Measurements from ENCODE around the gene GGN. TPM values are rescaled to one million over a fixed set of nuclear protein-coding genes. Genes with fewer than 3 reads are reported as not detected.

Gene GGN, protein sequence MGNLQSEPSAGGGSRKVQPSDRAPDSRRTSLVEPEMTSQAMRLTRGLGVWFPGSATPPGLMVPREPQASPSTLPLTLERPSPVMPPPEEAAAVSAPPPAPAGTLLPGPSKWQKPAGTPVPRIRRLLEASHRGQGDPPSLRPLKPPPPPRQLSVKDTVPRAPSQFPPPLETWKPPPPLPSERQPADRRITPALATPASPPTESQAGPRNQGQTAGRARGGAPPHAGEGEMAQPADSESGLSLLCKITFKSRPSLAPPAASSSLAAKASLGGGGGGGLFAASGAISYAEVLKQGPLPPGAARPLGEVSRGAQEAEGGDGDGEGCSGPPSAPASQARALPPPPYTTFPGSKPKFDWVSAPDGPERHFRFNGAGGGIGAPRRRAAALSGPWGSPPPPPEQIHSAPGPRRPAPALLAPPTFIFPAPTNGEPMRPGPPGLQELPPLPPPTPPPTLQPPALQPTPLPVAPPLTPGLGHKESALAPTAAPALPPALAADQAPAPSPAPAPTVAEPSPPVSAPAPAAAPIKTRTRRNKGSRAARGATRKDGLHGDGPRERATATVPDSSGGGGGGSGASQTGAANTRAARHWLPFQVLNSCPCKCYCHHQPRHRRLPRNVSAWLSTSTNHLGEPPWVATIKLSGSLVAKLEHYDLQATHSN
- polyA plus RNA-seq (2011; rRNA removed) (0.44 and 0.64 TPM in 2 replicates), polyA minus RNA-seq (2011; rRNA and poly(A)+ RNA removed) (not detected in 2 replicates)

DNA sequence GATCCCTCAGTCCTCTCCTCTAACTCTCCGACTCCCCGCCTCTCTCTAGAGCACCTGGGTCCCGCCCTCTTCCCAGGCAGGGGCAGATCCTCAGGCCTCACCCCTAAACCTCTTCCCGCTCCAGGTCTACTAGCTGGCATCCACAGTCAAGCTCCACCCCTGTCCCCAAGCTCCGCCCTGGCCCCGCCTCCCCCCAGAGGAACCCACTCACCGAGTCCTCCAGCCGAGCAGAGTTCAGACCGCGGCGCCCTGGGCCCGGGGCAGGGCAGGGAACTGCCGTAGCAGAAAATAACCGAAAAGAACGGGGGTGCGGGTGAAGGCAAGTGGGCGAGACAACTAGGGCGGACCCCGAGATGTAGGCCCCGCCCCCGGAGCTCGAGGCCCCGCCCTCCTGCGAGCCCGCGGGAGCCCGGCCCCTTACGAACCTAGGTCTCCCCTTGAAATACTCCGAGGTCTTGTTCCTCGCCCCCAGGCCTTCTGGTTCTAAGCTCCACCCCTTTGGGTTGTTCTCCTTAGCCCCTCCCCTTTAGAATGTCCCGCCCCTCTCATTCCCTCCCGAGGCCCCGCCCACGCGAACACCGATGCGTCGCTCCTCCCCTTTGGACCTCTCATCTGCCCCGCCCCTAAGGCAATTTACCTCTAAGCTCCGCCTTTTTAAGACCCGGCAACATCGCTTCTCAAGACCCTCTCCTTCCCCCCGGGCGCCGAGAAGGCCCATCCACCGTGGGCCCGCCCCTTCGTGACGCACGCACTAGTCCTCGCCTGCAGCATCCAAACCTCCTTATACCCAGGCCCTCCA lies at the start of gene GGN:
Gene GGN, minus strand, starts transcription at position 485 of the 799 bp plus-strand sequence. CDS start 773 bp downstream, outside the sequence.
- POLR2A ChIA-PET: interaction anchor here (0.6 to 1.3 kb wide), 5 partner anchors 12 to 993 kb away, joined by 3 to 18 read pairs (median 4); partner anchors contain the start of genes FAM98C and PSMD8
- H3K27me3 ChIP-seq (ENCODE audit: control insufficient read depth, insufficient read depth, low read length): no peaks in the 10 kb centered on the region
- TF ChIP-seq, protein P1, sequence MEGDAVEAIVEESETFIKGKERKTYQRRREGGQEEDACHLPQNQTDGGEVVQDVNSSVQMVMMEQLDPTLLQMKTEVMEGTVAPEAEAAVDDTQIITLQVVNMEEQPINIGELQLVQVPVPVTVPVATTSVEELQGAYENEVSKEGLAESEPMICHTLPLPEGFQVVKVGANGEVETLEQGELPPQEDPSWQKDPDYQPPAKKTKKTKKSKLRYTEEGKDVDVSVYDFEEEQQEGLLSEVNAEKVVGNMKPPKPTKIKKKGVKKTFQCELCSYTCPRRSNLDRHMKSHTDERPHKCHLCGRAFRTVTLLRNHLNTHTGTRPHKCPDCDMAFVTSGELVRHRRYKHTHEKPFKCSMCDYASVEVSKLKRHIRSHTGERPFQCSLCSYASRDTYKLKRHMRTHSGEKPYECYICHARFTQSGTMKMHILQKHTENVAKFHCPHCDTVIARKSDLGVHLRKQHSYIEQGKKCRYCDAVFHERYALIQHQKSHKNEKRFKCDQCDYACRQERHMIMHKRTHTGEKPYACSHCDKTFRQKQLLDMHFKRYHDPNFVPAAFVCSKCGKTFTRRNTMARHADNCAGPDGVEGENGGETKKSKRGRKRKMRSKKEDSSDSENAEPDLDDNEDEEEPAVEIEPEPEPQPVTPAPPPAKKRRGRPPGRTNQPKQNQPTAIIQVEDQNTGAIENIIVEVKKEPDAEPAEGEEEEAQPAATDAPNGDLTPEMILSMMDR (IDR thresholded peaks at IDR 0.05; ENCODE audit: insufficient read depth, low read depth, low read length): no peak
- peak; percentile 74 for DNase-seq (ENCODE audit: low read depth)
- H3K36me3 ChIP-seq (ENCODE audit: control insufficient read depth, insufficient read depth, low read length): peaks cover 28% of the 10 kb centered on the region
- peak within 1 kb of the TSS; percentile 91 for H3K4me3 ChIP-seq (ENCODE audit: low read depth, low read length)
- CTCF ChIA-PET: interaction anchor here (0.5 to 3.6 kb wide), 11 partner anchors 11 to 485 kb away, joined by 3 to 12 read pairs (median 3); partner anchors contain the start of genes CATSPERG, FAM98C and PSMD8

DNA sequence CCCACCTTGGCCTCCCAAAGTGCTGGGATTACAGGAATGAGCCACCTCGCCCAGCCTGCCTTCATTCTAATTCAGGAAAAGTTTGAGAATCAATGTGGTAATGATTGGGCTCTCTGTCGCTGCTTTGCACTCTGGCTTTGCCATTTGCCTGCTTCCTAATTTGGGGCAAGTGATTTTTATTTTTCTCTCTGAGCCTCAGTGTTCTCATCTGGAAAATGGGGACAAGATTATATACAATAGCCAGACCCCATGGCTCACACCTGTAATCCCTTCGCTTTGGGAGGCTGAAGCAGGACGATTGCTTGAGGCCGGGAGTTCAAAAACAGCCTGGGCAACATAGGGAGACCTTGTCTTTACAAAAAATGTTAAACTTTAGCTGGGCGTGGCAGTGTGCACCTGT lies 49.5 kb upstream of the GGN start:
- TF ChIP-seq, protein P1 (IDR thresholded peaks at IDR 0.05; ENCODE audit: insufficient read depth, low read depth, low read length): no peak
- no peak for DNase-seq (ENCODE audit: low read depth)
- POLR2A ChIA-PET: interaction anchor here (0.5 kb wide), 1 partner anchor 35 kb away, joined by 3 read pairs; the partner anchor contains the start of gene FAM98C
- H3K36me3 ChIP-seq (ENCODE audit: control insufficient read depth, insufficient read depth, low read length): no peaks in the 10 kb centered on the region
- no peak overlapping the region for H3K4me3 ChIP-seq (ENCODE audit: low read depth, low read length)
- CTCF ChIA-PET: interaction anchor here (0.8 kb wide), 1 partner anchor 35 kb away, joined by 4 read pairs; the partner anchor contains the start of gene FAM98C
- peaks cover 3% of the 10 kb centered on the region; the same call in 1 of the 2 replicates for H3K27me3 ChIP-seq (ENCODE audit: control insufficient read depth, insufficient read depth, low read length)

DNA sequence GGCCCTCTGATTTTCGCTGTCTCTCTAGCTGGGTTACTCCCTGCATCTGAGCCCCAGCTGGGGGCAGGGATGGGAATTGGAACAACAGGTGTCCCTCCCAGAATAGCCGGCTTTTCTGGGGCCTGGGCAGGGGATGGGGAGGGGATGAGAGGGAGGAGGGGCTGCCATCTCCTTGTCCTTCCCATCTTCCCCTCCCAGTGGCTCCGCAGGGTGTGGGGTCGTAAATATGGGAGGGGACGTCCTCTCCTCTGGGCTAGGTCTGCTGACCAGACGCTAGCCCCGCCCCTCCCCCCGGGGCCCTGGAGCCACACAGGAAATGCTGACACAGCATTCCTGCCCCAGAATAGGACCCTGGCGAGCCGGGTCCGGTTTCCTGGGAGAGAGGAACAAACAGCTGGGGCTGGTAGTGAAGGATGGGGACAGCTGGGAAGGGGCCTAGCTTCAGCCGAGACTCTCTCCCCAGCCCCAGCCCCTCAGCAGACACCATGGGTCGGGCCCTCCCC lies 46.8 kb upstream of the GGN start:
- TF ChIP-seq, protein P1 (IDR thresholded peaks at IDR 0.05; ENCODE audit: insufficient read depth, low read depth, low read length): no peak
- H3K4me3 ChIP-seq (ENCODE audit: low read depth, low read length): no peak overlapping the region
- POLR2A ChIA-PET: no interaction called here
- CTCF ChIA-PET: interaction anchor here (0.7 kb wide), 1 partner anchor 60 kb away, joined by 4 read pairs; no protein-coding TSS in a partner anchor
- H3K36me3 ChIP-seq (ENCODE audit: control insufficient read depth, insufficient read depth, low read length): no peaks in the 10 kb centered on the region
- DNase-seq (ENCODE audit: low read depth): no peak
- peaks cover 3% of the 10 kb centered on the region; the same call in 1 of the 2 replicates for H3K27me3 ChIP-seq (ENCODE audit: control insufficient read depth, insufficient read depth, low read length)

DNA sequence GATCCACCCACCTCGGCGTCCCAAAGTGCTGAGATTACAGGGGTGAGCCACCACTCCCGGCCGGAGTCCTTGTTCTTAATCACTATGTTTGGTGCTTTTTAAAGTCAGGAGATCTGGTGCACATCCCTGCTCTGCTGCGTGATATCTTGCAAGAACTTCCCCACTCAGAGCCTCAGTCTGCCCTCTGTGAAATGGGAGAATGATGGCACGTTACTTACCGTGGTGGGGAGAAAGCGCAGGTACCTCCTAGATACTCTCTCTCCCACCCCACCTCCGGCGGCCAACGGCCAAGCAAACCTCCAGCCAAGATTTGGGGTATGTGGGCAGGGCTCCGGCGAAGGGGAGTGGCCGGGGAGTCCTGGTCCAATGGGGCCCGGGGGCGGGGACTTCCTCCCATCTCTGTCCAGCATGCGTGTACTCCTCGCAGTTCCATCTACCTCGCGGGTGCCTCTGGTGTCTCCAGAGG lies 45.5 kb upstream of the GGN start, which contains the start of gene RYR1:
Gene RYR1, plus strand, starts transcription at position 424 of the 466 bp plus-strand sequence. CDS start 139 bp downstream, outside the sequence.
- Histone ChIP-seq H3K36me3 (ENCODE audit: control insufficient read depth, insufficient read depth, low read length) (no peaks in the 10 kb centered on the region), H3K27me3 (ENCODE audit: control insufficient read depth, insufficient read depth, low read length) (peaks cover 3% of the 10 kb centered on the region; the same call in 1 of the 2 replicates), H3K4me3 (ENCODE audit: low read depth, low read length) (no peak within 1 kb of the TSS)
- no peak for DNase-seq (ENCODE audit: low read depth)
- CTCF ChIA-PET: no interaction called here
- POLR2A ChIA-PET: no interaction called here
- TF ChIP-seq, protein P1 (IDR thresholded peaks at IDR 0.05; ENCODE audit: insufficient read depth, low read depth, low read length): no peak
